ENCODE data around the gene ACP4. TPM values are rescaled to one million over a fixed set of nuclear protein-coding genes. Genes with fewer than 3 reads are reported as not detected.
"Not testable (repeated sequence)": the region's sequence is repeated elsewhere in the genome, so short reads cannot be mapped to it uniquely, and the experiment has no call there.

ACP4 gene
- total and polyA plus RNA-seq, 12 donors: not detected

DNA sequence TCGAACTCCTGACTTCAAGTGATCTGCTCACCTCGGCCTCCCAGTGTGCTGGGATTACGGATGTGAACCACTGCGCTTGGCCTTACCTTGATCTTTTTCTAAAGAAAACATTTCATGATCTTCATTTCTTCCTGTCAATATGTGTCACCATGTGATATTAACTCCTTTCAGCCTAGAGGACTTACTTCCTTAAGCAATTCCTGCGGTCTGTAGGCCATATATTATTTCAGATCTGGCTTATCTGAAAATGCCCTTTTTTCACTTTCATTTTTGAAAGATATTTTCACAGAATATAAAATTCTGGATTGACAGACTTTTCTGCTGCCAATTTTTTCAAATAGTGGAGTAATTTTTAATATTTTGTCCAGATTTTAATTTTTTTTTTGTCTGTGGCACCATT, 21.9 kb upstream of the ACP4 start:
- DNase-seq: no peak
- peaks cover 0 to 72% (median 35%) of the 10 kb centered on the region in 7 donors for H3K27me3 ChIP-seq
- H3K4me3 ChIP-seq: no peak overlapping the region
- 63 to 69% methylated on average over 5 of the region's 5 CpGs for WGBS, 2 donors
- H3K36me3 ChIP-seq: no peaks in the 10 kb centered on the region
- no peaks in the 10 kb centered on the region for H3K4me1 ChIP-seq
- intact Hi-C loops (cut with DNase I): no loop called here
- H3K9me3 ChIP-seq: peaks cover 0 to 7% (median 0%) of the 10 kb centered on the region in 11 donors
- no peak overlapping the region for H3K27ac ChIP-seq
- ATAC-seq: no peak
- TF ChIP-seq, protein P1, sequence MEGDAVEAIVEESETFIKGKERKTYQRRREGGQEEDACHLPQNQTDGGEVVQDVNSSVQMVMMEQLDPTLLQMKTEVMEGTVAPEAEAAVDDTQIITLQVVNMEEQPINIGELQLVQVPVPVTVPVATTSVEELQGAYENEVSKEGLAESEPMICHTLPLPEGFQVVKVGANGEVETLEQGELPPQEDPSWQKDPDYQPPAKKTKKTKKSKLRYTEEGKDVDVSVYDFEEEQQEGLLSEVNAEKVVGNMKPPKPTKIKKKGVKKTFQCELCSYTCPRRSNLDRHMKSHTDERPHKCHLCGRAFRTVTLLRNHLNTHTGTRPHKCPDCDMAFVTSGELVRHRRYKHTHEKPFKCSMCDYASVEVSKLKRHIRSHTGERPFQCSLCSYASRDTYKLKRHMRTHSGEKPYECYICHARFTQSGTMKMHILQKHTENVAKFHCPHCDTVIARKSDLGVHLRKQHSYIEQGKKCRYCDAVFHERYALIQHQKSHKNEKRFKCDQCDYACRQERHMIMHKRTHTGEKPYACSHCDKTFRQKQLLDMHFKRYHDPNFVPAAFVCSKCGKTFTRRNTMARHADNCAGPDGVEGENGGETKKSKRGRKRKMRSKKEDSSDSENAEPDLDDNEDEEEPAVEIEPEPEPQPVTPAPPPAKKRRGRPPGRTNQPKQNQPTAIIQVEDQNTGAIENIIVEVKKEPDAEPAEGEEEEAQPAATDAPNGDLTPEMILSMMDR (IDR thresholded peaks at IDR 0.05): no peak

DNA sequence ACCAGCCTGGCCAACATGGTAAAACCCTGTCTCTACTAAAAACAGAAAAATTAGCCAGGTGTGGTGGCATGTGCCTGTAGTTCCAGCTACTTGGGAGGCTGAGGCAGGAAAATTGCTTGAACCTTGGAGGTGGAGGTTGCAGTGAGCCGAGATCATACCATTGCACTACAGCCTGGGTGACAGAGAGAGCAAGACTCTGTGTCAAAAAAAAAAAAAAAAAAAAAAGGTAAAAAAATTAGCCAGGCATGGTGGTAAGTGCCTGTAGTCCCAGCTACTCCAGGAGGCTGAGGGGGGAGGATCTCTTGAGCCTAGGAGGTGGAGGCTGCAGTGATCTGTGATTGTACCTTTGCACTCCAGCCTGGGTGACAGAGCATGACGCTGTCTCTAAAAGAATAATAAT, 20.1 kb upstream of the ACP4 start, which contains the start of gene GPR32:
Gene GPR32, plus strand, starts transcription at position 301 of the 400 bp plus-strand sequence. CDS start 137 bp downstream, outside the sequence.
- H3K4me1 ChIP-seq; H3K9me3 ChIP-seq; intact Hi-C loops (cut with DNase I); H3K4me3 ChIP-seq; H3K36me3 ChIP-seq; DNase-seq; ATAC-seq; H3K27ac ChIP-seq: not testable (repeated sequence)
- WGBS, 2 donors: 85 to 89% methylated on average over 2 of the region's 2 CpGs
- H3K27me3 ChIP-seq: peaks cover 0 to 72% (median 41%) of the 10 kb centered on the region in 7 donors

DNA sequence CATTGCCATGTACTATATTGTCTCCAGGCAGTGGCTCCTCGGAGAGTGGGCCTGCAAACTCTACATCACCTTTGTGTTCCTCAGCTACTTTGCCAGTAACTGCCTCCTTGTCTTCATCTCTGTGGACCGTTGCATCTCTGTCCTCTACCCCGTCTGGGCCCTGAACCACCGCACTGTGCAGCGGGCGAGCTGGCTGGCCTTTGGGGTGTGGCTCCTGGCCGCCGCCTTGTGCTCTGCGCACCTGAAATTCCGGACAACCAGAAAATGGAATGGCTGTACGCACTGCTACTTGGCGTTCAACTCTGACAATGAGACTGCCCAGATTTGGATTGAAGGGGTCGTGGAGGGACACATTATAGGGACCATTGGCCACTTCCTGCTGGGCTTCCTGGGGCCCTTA, 19.3 kb upstream of the ACP4 start:
- Histone ChIP-seq H3K27ac (no peak overlapping the region), H3K27me3 (peaks cover 0 to 72% (median 46%) of the 10 kb centered on the region in 7 donors), H3K36me3 (no peaks in the 10 kb centered on the region), H3K9me3 (peaks cover 0 to 7% (median 0%) of the 10 kb centered on the region in 11 donors), H3K4me3 (no peak overlapping the region), H3K4me1 (no peaks in the 10 kb centered on the region)
- 83% methylated on average over 13 of the region's 13 CpGs for WGBS, 2 donors
- TF ChIP-seq, protein P1 (IDR thresholded peaks at IDR 0.05): no peak
- ATAC-seq (no peak), DNase-seq (no peak)
- intact Hi-C loops (cut with DNase I): no loop called here

DNA sequence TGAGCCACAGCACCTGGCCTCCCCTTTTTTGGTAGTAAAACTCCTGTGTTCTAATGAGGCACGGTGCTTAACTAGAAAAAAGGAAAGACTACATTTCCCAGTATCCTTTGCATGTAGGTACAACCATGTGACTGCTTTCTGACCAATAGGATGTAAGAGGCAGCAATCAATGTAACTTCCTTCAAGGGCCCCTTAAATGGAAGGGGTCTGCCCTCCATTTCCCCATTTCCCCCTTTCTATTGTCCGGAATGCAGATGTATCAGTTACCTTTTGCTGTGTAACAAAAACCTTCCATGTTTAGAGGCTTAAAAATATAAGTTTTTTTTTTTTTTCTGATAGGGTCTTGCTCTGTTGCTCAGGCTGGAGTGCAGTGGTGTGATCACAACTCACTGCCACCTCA, 17.7 kb upstream of the ACP4 start:
- Histone ChIP-seq H3K36me3 (no peaks in the 10 kb centered on the region), H3K4me1 (no peaks in the 10 kb centered on the region), H3K4me3 (no peak overlapping the region), H3K27ac (no peak overlapping the region), H3K27me3 (peaks cover 0 to 76% (median 51%) of the 10 kb centered on the region in 7 donors), H3K9me3 (peaks cover 0 to 16% (median 0%) of the 10 kb centered on the region in 11 donors)
- ATAC-seq (no peak), DNase-seq (no peak)
- intact Hi-C loops (cut with DNase I): no loop called here
- TF ChIP-seq, protein P1 (IDR thresholded peaks at IDR 0.05): no peak
- 37 to 50% methylated on average over 2 of the region's 2 CpGs for whole genome bisulfite sequencing, 2 donors

DNA sequence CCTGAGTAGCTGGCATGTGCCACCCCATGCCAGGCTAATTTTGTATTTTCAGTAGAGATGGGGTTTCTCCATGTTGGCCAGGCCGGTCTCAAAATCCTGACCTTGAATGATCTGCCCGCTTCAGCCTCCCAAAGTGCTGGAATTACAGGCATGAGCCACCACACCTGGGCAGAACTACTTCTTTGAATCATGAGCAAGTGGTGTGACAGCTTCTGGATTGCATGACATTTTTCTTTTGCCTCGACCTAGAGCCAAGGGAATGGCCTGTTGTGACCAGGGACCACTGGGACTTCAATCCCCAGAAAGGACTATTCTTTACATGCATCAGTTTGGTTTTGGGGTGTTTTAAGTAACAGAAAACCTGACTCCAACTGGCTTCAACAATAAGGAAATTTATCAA, 17.3 kb upstream of the ACP4 start:
- H3K36me3 ChIP-seq; ATAC-seq; H3K4me1 ChIP-seq; DNase-seq; H3K27ac ChIP-seq; H3K4me3 ChIP-seq; intact Hi-C loops (cut with DNase I): not testable (repeated sequence)
- peaks cover 0 to 76% (median 51%) of the 10 kb centered on the region in 7 donors for H3K27me3 ChIP-seq
- 86% methylated on average over 3 of the region's 3 CpGs for WGBS, 2 donors
- H3K9me3 ChIP-seq: peaks cover 0 to 16% (median 0%) of the 10 kb centered on the region in 11 donors

DNA sequence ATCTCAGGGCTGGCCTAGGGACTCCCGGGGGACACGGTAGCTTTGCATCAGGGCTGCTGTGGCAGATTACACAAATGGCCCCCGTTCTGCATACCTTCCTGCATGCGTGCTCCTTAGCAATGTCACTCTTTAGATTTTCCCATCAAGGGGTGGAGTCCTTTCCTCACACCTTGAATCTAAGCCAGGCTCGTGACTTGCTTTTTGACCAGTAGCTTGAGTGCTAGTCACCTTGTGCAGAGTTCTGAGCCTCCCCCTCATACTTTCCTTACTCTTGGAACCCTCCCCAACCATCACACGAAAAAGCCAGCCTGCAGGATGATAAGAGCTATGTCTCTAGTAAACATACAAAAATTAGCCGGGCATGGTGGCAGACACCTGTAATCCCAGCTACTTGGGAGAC, 16.8 kb upstream of the ACP4 start:
- H3K27ac ChIP-seq; DNase-seq; intact Hi-C loops (cut with DNase I); ATAC-seq; H3K4me3 ChIP-seq; H3K36me3 ChIP-seq; H3K4me1 ChIP-seq: not testable (repeated sequence)
- WGBS, 2 donors: 54 to 59% methylated on average over 7 of the region's 7 CpGs
- peaks cover 0 to 16% (median 0%) of the 10 kb centered on the region in 11 donors for H3K9me3 ChIP-seq
- peaks cover 4 to 80% (median 54%) of the 10 kb centered on the region in 7 donors for H3K27me3 ChIP-seq
